GF-D8 (cell line): Measurements from ENCODE around the gene CDH4.
"Not testable (repeated sequence)": the region's sequence is repeated elsewhere in the genome, so short reads cannot be mapped to it uniquely, and the experiment has no call there.

ENCODE experiments used
- DNase-seq: peaks from one replicate; lab custom pipeline; 2025; lab: John Stamatoyannopoulos, UW

The CDH4 gene

GRCh38 chr20:61439251-61439650 lies 187.2 kb downstream of the CDH4 start:
- DNase-seq: no peak

- no peak for DNase-seq
Measured at GRCh38 chr20:61440548-61441055, 188.5 kb downstream of the CDH4 start.

- no peak for DNase-seq
Measured at GRCh38 chr20:61441537-61441936, 189.5 kb downstream of the CDH4 start.

- DNase-seq: no peak
Measured at GRCh38 chr20:61442075-61442670, 190.1 kb downstream of the CDH4 start.

- no peak for DNase-seq
Measured at GRCh38 chr20:61442718-61443117, 190.7 kb downstream of the CDH4 start.

- no peak for DNase-seq
Measured at GRCh38 chr20:61443443-61444126, 191.5 kb downstream of the CDH4 start.

- no peak for DNase-seq
Measured at GRCh38 chr20:61444637-61445036, 192.6 kb downstream of the CDH4 start.

GRCh38 chr20:61445138-61445537 lies 193.1 kb downstream of the CDH4 start:
- DNase-seq: no peak

- DNase-seq: no peak
Measured at GRCh38 chr20:61445741-61446140, 193.7 kb downstream of the CDH4 start.

- DNase-seq: no peak
Measured at GRCh38 chr20:61447952-61448351, 195.9 kb downstream of the CDH4 start.

- no peak for DNase-seq
Measured at GRCh38 chr20:61448386-61448785, 196.3 kb downstream of the CDH4 start.

- no peak for DNase-seq
Measured at GRCh38 chr20:61449057-61449609, 197.1 kb downstream of the CDH4 start.

- no peak for DNase-seq
Measured at GRCh38 chr20:61449916-61450315, 197.9 kb downstream of the CDH4 start.

- DNase-seq: no peak
Measured at GRCh38 chr20:61450549-61450948, 198.5 kb downstream of the CDH4 start.

- DNase-seq: no peak
Measured at GRCh38 chr20:61451009-61451408, 198.9 kb downstream of the CDH4 start.

GRCh38 chr20:61451953-61452352 lies 199.9 kb downstream of the CDH4 start:
- no peak for DNase-seq

GRCh38 chr20:61453219-61453618 lies 201.2 kb downstream of the CDH4 start:
- DNase-seq: no peak

GRCh38 chr20:61453623-61454022 lies 201.6 kb downstream of the CDH4 start:
- not testable (repeated sequence) for DNase-seq

- DNase-seq: no peak
Measured at GRCh38 chr20:61454053-61454452, 202.0 kb downstream of the CDH4 start.

- DNase-seq: no peak
Measured at GRCh38 chr20:61455508-61456215, 203.6 kb downstream of the CDH4 start.

- DNase-seq: no peak
Measured at GRCh38 chr20:61457725-61458124, 205.7 kb downstream of the CDH4 start.

- DNase-seq: no peak
Measured at GRCh38 chr20:61458146-61458746, 206.2 kb downstream of the CDH4 start.
